Measurements from ENCODE around the gene NFIL3. TPM values are rescaled to one million over a fixed set of nuclear protein-coding genes. Genes with fewer than 3 reads are reported as not detected.
"Not testable (repeated sequence)": the region's sequence is repeated elsewhere in the genome, so short reads cannot be mapped to it uniquely, and the experiment has no call there.

The NFIL3 gene
- total RNA-seq: 100 to 1,000 TPM in 1 of 2 donors, 10 to 100 TPM in 1; 48.8 to 120 TPM

DNA sequence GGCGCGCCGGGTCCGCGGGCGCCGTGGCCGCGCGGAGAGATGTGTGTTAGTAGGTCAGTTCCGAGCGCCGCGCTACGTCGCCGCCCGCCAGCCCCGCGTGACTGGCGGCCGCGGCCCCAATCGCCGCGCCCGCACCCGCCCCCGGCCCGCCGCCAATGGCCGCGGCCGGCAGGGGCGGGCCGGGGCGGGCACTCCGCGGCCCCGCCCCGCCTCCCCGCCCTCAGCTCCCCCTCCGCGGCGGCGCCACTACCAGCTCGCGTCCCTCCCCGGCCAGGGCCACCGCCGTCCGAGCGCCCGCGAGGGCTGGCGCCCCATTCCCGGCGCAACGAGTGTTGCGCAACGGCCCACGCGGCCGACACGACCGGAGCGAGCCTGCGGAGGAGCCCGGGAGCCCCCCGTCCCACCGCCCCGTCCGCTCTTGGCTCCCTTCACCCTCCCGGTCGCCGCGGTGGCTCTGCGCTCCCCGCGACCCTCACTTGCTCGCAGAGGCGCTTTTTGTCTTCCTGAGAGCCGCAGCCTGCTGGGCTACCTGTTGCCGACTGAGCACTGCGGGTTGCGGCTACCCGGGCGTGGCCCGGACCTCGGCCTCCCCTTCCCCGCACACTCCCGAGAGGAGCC lies at the start of gene NFIL3:
Gene NFIL3 (minus strand): TSS at position 48 of the 618 bp plus-strand sequence. CDS start 13,098 bp downstream, outside the sequence.
- Mint-ChIP-seq H3K36me3 (peaks cover 30 to 38% of the 10 kb centered on the region in 2 donors), H3K27ac (peak within 1 kb of the TSS; percentile 98 to 99), H3K9me3 (no peaks in the 10 kb centered on the region)
- ATAC-seq (peak; percentile 76 to 80), DNase-seq (ENCODE audit: low spot score in 2 of 2) (peak; percentile 71 to 81)

DNA sequence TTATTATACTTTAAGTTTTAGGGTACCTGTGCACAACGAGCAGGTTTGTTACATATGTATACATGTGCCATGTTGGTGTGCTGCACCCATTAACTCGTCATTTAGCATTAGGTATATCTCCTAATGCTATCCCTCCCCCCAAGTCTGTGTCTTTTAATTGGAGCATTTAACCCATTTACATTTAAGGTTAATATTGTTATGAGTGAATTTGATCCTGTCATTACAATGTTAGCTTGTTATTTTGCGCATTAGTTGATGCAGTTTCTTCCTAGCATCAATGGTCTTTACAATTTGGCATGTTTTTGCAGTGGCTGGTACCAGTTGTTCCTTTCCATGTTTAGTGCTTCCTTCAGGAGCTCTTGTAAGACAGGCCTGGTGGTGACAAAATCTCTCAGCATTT lies 47.9 kb upstream of the NFIL3 start:
- not testable (repeated sequence) for ATAC-seq; DNase-seq (ENCODE audit: low spot score in 2 of 2); H3K27ac Mint-ChIP-seq; H3K9me3 Mint-ChIP-seq
- peaks cover 6 to 23% of the 10 kb centered on the region in 2 donors for H3K36me3 Mint-ChIP-seq

- ATAC-seq (no peak), DNase-seq (ENCODE audit: low spot score in 2 of 2) (no peak)
- Mint-ChIP-seq H3K36me3 (peaks cover 6 to 10% of the 10 kb centered on the region in 2 donors), H3K9me3 (peaks cover 11 to 14% of the 10 kb centered on the region in 2 donors), H3K27ac (no peak overlapping the region)
Measured at GRCh38 chr9:91465420-91465819, 41.8 kb upstream of the NFIL3 start.

GRCh38 chr9:91458906-91459305 lies 35.3 kb upstream of the NFIL3 start:
- H3K27ac Mint-ChIP-seq: no peak overlapping the region
- DNase-seq (ENCODE audit: low spot score in 2 of 2) (no peak), ATAC-seq (no peak)
- no peaks in the 10 kb centered on the region for H3K36me3 Mint-ChIP-seq
- no peaks in the 10 kb centered on the region for H3K9me3 Mint-ChIP-seq

DNA sequence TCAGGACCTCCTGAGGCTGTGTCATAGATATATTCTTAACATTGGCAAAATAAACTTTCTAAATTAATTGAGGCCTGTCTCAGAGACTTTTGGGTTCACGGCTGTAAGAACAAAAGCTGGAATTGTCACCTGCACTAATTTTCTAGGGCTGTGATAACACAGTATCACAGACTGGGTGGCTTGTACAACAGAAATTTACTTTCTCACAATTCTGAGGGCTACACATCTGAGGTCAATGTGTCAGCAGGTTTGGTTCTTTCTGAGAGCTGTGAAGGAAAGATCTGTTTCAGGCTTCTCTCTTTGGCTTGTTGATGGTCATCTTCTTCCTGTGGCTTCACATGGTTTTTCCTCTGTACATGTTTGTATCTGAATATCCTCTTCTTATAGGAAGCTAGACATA lies 29.2 kb upstream of the NFIL3 start:
- Mint-ChIP-seq H3K27ac (no peak overlapping the region), H3K9me3 (peaks cover 0 to 5% of the 10 kb centered on the region in 2 donors), H3K36me3 (peaks cover 0 to 7% of the 10 kb centered on the region in 2 donors)
- DNase-seq (ENCODE audit: low spot score in 2 of 2) (no peak), ATAC-seq (no peak)

DNA sequence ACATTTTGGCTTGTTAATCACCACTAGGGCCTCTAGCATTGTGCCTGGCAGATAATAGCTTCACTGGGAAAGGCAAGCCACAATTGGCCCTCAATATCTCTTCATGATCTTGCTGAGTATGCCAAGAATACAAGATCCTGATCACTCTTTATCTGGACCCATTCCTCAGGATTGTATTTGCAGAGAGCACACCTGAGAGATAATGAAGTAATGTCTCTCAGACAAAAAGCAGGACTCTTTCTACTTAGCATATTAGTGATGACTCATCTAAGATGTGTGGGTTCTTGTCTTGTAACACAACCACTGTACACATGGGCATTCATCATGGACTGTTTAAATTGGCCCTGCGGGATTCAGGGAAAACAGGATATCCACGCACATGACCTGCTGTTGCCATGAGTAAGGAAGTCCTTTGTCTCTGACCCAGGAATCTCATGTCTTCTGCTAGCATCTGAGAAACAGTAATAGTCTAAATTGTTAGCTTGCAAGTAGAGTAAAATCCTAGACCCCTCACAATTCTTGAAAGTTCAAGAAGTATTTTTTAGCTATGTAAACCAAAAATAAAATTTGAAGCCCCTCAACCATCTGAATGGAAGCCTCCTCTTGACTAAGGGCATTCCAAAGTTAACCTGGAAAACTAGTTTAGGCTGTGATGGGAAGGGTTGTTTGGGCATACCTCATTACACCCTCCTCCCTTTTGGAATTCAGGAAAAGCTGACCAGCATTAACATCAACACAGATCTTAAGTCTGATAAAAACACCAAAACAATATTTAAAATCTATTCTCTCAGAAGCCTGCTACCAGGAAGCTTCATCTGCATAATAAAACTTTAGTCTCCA lies 28.0 kb upstream of the NFIL3 start:
- DNase-seq (ENCODE audit: low spot score in 2 of 2) (no peak), ATAC-seq (no peak)
- Mint-ChIP-seq H3K9me3 (peaks cover 0 to 5% of the 10 kb centered on the region in 2 donors), H3K36me3 (peaks cover 0 to 7% of the 10 kb centered on the region in 2 donors), H3K27ac (no peak overlapping the region)

DNA sequence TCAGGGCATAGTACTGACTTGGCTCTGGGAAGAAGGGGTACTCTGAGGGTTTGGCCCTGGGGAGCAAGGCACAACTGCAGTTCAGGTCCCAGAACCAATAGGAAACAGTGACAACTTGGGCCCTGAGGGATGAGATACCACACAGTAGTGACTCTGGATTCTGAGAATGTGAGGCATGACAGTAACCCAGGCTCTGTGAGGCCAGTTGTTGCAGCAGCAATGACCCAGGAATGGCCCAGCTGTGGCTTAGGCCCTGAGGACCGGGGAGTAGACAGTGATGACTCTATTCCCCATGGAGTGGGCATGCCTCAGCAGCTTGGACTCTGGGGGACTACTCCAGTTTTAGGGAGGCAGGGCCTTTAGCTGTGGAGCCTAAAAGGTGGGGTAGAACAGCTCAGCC lies 21.5 kb upstream of the NFIL3 start:
- H3K36me3 Mint-ChIP-seq: peaks cover 9 to 11% of the 10 kb centered on the region in 2 donors
- peaks cover 9 to 11% of the 10 kb centered on the region in 2 donors for H3K9me3 Mint-ChIP-seq
- DNase-seq (ENCODE audit: low spot score in 2 of 2): no peak
- no peak overlapping the region for H3K27ac Mint-ChIP-seq
- ATAC-seq: no peak

DNA sequence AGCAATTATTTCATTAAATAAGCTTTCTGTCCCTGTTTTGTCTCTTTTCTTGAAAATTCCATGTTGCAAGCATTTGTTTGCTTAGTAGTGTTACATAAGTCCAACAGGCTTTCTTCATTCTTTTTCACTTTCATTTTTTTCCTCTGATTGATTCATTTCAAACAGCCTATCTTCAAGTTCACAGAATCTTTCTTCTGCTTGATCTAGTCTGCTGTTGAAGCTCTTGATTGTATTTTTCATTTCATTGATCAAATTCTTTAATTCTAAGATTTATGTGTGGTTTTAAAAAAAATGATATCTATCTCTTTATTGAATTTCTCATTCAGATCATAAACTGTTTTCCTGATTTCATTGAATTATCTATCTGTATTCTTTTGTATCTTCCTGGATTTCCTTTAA lies 20.4 kb upstream of the NFIL3 start:
- DNase-seq (ENCODE audit: low spot score in 2 of 2) (no peak), ATAC-seq (no peak)
- H3K9me3 Mint-ChIP-seq: peaks cover 9 to 11% of the 10 kb centered on the region in 2 donors
- H3K36me3 Mint-ChIP-seq: peaks cover 9 to 11% of the 10 kb centered on the region in 2 donors
- H3K27ac Mint-ChIP-seq: peak overlapping the region in 1 of 2 donors; percentile 31

DNA sequence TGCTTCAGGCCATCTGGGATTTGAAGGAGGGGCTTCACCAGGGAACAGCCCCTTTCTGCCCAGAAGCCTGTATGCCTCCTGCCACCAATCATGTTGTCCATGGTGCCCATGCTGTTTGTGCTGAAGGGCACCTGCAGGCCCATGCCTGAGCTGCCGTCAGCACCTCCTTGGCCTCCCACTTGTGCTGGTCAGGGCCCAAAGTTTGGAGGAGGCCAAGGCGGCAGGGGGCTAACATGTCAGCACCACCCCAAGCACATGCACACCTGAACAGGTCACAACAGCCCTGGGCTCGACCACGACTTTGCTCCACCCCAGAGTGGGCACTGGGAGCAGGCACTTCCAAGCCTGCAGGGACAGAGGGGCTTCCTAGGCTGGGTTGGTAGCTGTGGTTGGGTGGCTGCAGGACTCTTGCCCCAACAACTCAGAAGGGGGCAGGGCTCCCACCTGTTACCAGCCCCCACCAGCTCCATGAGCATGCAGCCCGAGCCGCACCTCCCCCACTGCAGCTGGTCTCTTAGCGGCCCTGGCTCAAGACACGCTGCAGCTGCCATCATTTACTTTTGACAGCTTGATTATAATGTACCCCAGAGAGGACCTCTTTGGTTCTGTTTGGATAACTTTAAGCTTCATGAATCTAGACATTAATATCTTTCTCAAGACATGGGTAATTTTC lies 19.8 kb upstream of the NFIL3 start:
- no peak for ATAC-seq
- peak overlapping the region in 1 of 2 donors; percentile 31 for H3K27ac Mint-ChIP-seq

GRCh38 chr9:91436841-91437240 lies 13.2 kb upstream of the NFIL3 start:
- Mint-ChIP-seq H3K27ac (no peak overlapping the region), H3K9me3 (no peaks in the 10 kb centered on the region), H3K36me3 (no peaks in the 10 kb centered on the region)
- ATAC-seq (no peak), DNase-seq (ENCODE audit: low spot score in 2 of 2) (no peak)

More for the DNA sequence above, 19.8 kb upstream of the NFIL3 start:
- peaks cover 9 to 11% of the 10 kb centered on the region in 2 donors for H3K9me3 Mint-ChIP-seq
- DNase-seq (ENCODE audit: low spot score in 2 of 2): no peak
- peaks cover 9 to 11% of the 10 kb centered on the region in 2 donors for H3K36me3 Mint-ChIP-seq

DNA sequence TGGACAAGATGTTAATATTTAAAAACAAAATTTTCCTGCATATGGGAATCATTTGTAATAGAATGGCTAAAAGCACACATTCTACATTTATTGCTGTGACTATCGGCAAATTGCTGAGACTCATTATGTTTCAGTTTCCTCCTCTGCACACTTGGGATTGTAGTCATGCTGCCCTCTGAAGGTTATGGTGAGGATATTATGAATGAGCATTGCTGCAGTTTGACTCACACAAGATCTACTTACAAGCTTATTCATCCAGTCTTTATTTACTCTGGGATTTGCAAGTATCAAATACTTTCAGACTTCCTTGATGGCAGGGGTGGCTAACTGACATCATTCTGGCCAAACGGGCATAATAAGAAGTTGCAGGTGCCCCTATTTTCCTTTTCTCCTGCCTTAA lies 9.5 kb upstream of the NFIL3 start:
- no peaks in the 10 kb centered on the region for H3K36me3 Mint-ChIP-seq
- H3K27ac Mint-ChIP-seq: no peak overlapping the region
- ATAC-seq (peak; percentile 97 to 98), DNase-seq (ENCODE audit: low spot score in 2 of 2) (no peak)
- no peaks in the 10 kb centered on the region for H3K9me3 Mint-ChIP-seq

DNA sequence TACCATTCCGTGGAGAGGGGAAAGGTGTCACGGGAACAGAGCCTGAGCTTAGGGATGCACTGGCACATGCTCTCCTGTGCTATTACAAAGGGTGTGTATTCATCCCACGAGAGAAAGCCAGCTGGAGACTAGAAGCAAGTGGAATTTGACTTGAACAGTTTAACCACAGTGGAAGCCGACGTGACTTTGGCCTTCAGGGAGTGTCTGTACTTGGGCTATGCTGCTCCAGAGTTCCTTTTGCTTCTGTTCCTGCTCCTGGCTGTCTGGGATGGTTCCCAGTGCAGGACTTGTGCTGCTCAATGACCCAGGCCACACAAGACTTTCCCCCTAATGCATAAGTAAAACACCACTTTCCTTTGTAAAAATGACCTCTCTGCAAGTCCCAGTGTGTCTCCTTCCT lies 7.9 kb upstream of the NFIL3 start:
- DNase-seq (ENCODE audit: low spot score in 2 of 2): no peak
- peak overlapping the region in 1 of 2 donors; percentile 41 for H3K27ac Mint-ChIP-seq
- H3K9me3 Mint-ChIP-seq: no peaks in the 10 kb centered on the region
- ATAC-seq: no peak
- H3K36me3 Mint-ChIP-seq: no peaks in the 10 kb centered on the region

DNA sequence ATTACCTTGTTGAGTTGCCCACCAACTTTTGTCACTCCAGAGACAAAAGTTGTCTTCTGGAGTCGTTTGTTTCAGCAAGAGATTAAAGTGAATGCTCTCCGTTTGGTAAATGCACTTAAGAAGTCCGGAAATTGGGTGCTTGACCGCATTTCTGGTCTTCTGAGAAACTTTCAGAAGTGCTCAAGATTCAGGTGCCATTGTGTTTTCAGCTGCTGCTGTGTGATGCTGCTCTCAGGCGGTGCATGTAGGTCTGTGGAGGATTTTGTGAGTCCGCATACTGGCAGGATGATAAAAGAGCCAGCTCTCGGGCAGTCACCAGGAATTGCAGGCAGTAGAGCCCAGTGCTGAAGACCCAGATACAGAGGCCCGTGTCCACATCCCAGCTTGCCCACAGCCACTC lies 5.9 kb upstream of the NFIL3 start:
- ATAC-seq: no peak
- no peak overlapping the region for H3K27ac Mint-ChIP-seq
- H3K36me3 Mint-ChIP-seq: peaks cover 5 to 9% of the 10 kb centered on the region in 2 donors
- H3K9me3 Mint-ChIP-seq: no peaks in the 10 kb centered on the region
- DNase-seq (ENCODE audit: low spot score in 2 of 2): no peak

DNA sequence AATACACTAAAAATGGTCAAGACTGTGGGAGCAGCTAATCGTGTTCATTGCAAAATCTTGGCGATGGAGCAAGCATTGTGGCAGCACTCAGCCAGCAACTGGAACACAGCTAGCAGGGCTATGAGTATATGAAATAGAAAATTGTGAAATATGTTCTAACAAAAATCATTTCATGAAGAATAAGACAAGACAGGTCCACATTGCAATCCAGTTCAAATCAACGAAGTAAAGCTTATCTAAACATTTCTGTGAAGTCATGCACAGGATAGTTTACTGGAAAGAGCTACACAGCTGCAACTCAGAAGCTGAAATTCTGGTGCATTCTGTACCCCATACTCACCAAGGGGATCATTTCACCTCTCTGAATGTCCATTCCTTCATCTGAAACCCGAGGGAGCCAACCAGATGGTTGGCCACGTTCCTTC lies 5.3 kb upstream of the NFIL3 start:
- H3K9me3 Mint-ChIP-seq: no peaks in the 10 kb centered on the region
- peaks cover 6 to 11% of the 10 kb centered on the region in 2 donors for H3K36me3 Mint-ChIP-seq

DNA sequence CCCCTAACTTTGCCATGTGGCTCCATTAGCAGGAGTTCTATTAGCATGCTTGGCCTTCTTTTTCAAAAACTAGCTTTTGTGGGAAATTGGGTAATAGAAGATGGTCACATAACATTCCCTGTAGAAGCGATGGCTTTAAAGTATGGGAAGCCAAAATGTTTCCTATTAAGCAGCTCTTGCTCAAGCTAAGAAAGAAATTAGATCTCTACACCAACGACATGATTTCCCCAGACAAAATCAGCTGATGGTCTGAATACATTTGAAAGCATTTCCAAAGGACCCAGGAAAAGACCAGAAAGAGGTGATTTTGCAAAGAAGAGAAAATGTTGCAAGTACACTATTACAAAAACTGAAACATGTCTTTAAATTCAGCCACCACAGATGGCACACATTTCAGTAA lies 4.8 kb upstream of the NFIL3 start:
- Mint-ChIP-seq H3K9me3 (no peaks in the 10 kb centered on the region), H3K36me3 (peaks cover 6 to 11% of the 10 kb centered on the region in 2 donors), H3K27ac (no peak overlapping the region)
- no peak for ATAC-seq
- no peak for DNase-seq (ENCODE audit: low spot score in 2 of 2)

More for the DNA sequence above, 5.3 kb upstream of the NFIL3 start:
- ATAC-seq: no peak
- no peak overlapping the region for H3K27ac Mint-ChIP-seq
- DNase-seq (ENCODE audit: low spot score in 2 of 2): no peak

GRCh38 chr9:91427873-91428272 lies 4.2 kb upstream of the NFIL3 start:
- no peak for ATAC-seq

More at GRCh38 chr9:91427873-91428272, 4.2 kb upstream of the NFIL3 start:
- no peaks in the 10 kb centered on the region for H3K9me3 Mint-ChIP-seq
- H3K36me3 Mint-ChIP-seq: peaks cover 11 to 15% of the 10 kb centered on the region in 2 donors
- no peak overlapping the region for H3K27ac Mint-ChIP-seq
- no peak for DNase-seq (ENCODE audit: low spot score in 2 of 2)
